ENCODE measurements around the gene GRIPAP1. TPM values are rescaled to one million over a fixed set of nuclear protein-coding genes. Genes with fewer than 3 reads are reported as not detected.

Gene GRIPAP1
- total and polyA plus RNA-seq, 2 of the 13 experiments (the other 11 are each of a cell fraction or from before 2014, with no cell fraction given) = 16.1 to 22.6 TPM

GRCh38 chrX:49019599-49020249 lies 17.7 kb upstream of the GRIPAP1 start (continued):
- TF ChIP-seq ZNF781 (CRISPR knock-in tag; IDR thresholded peaks at IDR 0.05; ENCODE audit: borderline replicate concordance, not compliant biosample characterization) (no peak), RNF219 (CRISPR knock-in tag; IDR thresholded peaks at IDR 0.05) (no peak), ZBTB33 (CRISPR knock-in tag; IDR thresholded peaks at IDR 0.05) (no peak), TBL1XR1 (IDR thresholded peaks at IDR 0.05; ENCODE audit: borderline replicate concordance, low read length, partially characterized antibody) (peak; percentile 27), RARG (CRISPR knock-in tag; IDR thresholded peaks at IDR 0.05; ENCODE audit: low read depth) (no peak), ZNF792 (CRISPR knock-in tag; IDR thresholded peaks at IDR 0.05) (no peak), GATAD1 (CRISPR knock-in tag; IDR thresholded peaks at IDR 0.05) (0 out of 2 replicates have a peak, but pooled peaks have one; percentile 25), NR2F6 (IDR thresholded peaks at IDR 0.05) (peak; percentile 84), NR2F6 (CRISPR knock-in tag; IDR thresholded peaks at IDR 0.05) (peak; percentile 89), RBM22 (optimal IDR thresholded peaks at IDR 0.05; ENCODE audit: low read length) (no peak), ZNF232 (CRISPR knock-in tag; IDR thresholded peaks at IDR 0.05; ENCODE audit: borderline replicate concordance) (no peak), RAD51 (IDR thresholded peaks at IDR 0.05; ENCODE audit: borderline replicate concordance) (no peak), NCOA1 (CRISPR knock-in tag; IDR thresholded peaks at IDR 0.05) (no peak), ZNF563 (CRISPR knock-in tag; IDR thresholded peaks at IDR 0.05) (no peak), TBP (CRISPR knock-in tag; IDR thresholded peaks at IDR 0.05) (no peak), U2AF1 (optimal IDR thresholded peaks at IDR 0.05; ENCODE audit: low read depth, low read length) (no peak), ATAD3A (CRISPR knock-in tag; IDR thresholded peaks at IDR 0.05) (no peak), NR2F1 (CRISPR knock-in tag; IDR thresholded peaks at IDR 0.05) (peak in 1 of 2 experiments; percentile 82; a peak in 3 of 4 replicates), FOXJ3 (CRISPR knock-in tag; IDR thresholded peaks at IDR 0.05; ENCODE audit: borderline replicate concordance) (peak; percentile 19; the same call in 1 of the 2 replicates), MEF2D (CRISPR knock-in tag; IDR thresholded peaks at IDR 0.05) (peak; percentile 68; the same call in 1 of the 2 replicates)
- TF ChIP-seq, protein P1, sequence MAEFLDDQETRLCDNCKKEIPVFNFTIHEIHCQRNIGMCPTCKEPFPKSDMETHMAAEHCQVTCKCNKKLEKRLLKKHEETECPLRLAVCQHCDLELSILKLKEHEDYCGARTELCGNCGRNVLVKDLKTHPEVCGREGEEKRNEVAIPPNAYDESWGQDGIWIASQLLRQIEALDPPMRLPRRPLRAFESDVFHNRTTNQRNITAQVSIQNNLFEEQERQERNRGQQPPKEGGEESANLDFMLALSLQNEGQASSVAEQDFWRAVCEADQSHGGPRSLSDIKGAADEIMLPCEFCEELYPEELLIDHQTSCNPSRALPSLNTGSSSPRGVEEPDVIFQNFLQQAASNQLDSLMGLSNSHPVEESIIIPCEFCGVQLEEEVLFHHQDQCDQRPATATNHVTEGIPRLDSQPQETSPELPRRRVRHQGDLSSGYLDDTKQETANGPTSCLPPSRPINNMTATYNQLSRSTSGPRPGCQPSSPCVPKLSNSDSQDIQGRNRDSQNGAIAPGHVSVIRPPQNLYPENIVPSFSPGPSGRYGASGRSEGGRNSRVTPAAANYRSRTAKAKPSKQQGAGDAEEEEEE (CRISPR knock-in tag; IDR thresholded peaks at IDR 0.05; ENCODE audit: borderline replicate concordance) = no peak
- TF ChIP-seq, protein P2, sequence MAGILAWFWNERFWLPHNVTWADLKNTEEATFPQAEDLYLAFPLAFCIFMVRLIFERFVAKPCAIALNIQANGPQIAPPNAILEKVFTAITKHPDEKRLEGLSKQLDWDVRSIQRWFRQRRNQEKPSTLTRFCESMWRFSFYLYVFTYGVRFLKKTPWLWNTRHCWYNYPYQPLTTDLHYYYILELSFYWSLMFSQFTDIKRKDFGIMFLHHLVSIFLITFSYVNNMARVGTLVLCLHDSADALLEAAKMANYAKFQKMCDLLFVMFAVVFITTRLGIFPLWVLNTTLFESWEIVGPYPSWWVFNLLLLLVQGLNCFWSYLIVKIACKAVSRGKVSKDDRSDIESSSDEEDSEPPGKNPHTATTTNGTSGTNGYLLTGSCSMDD (CRISPR knock-in tag; IDR thresholded peaks at IDR 0.05) = no peak
- TF ChIP-seq, protein P3, sequence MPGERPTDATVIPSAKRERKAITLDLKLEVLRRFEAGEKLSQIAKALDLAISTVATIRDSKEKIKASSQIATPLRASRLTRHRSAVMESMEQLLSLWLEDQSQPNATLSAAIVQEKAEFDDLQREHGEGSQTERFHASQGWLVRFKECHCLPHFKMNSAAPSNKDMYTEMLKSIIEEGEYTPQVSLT (CRISPR knock-in tag; IDR thresholded peaks at IDR 0.05; ENCODE audit: borderline replicate concordance, low read depth) = no peak
